Measurements from ENCODE around the gene HSD11B2.

- no peak for TF ChIP-seq CTCF (IDR thresholded peaks at IDR 0.05; ENCODE audit: poor library complexity)
- TF ChIP-seq EZH2 (IDR thresholded peaks at IDR 0.05; ENCODE audit: borderline replicate concordance), result no peak
Observed at GRCh38 chr16:67407176-67407787, 23.6 kb upstream of the HSD11B2 start.
